HG02938 (cell line): Measurements from ENCODE around the gene DPYSL4.

Source experiments
- ATAC-seq: cut with Tn5 transposase; IDR thresholded peaks from one replicate; pipeline ENCODE4 v1.9.1; 2021; ENCODE audit warnings: mild to moderate bottlenecking, moderate library complexity; ENCODE audit not compliant: unreplicated experiment

Gene DPYSL4

DNA sequence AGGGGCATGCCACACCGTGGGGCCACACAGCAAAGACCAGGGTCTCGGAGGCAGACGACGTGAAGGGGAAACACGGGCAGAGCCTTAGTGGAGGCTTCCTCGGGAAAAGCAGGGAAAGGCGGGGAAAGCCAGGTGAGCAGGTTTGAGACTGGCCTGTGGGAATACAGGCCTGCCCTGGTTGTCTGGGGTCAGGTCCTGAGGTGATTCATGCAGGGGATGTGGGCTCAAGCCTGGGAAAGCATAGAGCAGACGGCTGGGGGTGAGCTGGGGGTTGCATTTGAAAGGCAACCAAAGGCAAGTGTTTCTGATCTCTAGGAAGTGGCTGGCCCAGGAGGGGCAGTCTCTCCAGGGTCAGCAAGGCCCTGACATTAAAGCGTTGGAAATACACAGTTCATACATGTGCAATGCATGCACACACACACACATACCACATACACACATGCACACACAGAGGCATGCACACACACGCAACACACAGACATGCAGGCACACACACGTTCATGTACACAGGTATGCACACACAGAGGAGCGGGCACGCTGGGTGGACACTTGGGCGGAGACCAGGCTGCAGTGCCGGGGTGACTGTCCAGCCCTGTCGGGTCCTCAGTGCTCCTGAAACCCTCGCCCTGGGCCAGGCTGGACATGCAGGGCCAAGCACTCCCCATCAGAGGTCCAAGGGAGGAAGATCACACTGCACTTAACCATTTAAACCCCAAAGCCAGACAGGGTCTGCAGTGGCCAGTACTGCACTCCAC lies 51.8 kb downstream of the DPYSL4 start:
- ATAC-seq: no peak

DNA sequence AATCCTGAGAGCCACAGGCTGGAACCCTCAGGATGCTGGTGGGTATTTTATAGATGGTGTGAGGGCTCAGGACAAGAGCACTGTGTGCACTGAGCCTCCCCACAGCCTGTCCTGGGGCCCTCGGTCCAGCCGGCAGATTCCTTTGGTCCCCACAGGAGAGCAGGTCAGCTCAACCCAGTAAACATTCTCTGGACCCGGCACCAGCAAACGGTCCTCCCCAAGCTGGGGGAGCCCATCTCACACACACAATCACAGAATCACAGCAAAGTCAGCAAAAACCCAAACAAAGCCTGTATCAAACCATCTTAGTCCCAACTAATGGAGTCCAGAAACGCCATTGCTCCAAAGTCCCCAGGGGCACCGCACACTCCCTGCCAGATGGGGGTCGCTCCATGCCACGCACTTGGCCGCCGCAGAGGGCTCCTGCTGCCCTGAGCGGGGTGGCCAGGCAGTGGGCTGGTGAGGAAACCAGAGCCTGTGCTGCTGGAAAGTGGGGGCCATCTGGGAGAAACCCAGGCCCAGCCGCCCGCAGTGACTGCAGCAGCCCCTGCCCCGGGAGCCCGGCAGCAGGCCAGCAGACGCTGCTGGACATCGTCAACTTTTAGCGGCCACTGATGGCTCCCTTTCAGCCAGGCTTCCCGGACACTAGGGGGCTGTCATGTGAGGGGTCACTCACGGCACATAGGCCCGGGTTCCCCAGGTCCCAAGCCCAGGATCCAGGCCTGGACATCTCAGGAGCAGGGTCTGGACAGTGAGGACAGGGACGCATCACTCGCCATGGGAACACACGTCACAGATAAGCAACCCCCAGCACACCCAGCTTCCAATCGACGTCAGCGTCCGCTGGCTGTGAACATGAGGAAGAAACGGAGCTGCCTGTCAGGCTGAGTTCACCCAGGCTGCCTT lies 52.6 kb downstream of the DPYSL4 start:
- ATAC-seq: no peak

DNA sequence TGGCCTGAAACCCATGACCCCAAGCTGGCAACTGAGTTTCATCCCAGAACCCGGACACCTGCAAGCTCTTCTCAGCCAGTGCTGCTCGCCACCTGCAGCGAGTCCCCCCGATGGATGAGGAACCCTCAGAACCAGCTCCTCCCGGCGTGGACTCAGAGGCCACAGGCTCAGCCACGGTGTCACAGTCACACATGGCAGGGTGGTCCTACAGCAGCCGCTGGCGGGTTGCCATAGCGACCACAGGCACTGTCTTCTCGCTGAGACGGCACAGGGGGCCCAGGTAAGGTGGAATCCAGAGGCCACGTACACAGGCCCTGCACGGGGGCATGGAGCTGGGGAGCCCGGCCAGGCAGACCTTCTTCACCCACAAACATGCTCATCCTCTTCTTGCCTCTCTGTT lies 53.4 kb downstream of the DPYSL4 start:
- no peak for ATAC-seq

DNA sequence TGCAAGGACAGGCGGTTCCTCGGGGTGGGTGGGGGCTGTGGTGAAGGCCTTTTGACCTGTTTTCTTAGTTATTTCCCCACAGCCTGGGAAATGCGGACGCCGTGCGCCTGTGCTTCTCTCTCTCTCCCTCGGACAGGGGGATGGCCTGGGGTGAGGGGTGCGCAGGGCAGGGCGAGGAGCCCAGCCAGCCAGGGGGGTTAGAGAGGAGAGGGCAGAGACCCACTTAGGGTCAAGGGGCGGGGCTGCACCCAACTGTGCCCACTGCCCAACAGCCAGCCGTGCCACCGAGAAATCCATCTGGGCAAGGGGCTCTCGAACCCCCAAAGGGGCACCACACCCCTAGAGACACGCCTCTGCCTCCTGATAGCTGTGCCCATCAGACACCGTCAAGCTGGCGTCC lies 53.8 kb downstream of the DPYSL4 start:
- ATAC-seq: no peak

DNA sequence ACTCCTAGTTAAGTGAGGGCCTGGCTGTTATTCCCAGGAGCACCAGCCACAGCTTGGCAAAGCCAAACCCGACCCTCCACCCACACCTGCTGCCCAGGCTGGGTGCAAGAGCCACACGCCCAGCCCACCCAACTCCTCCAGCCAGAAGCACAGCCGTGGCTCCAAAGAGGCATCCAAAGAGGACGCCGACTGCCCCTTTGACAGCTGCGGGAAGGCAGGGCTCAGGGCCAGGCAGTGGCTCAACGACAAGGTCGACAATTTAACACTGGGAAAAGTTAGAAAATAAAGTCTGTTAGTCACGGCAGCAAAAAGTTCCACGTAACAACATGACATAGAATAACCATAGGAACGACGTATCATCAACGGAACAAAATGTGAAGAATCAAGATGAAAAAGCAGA lies 54.3 kb downstream of the DPYSL4 start:
- ATAC-seq: no peak

DNA sequence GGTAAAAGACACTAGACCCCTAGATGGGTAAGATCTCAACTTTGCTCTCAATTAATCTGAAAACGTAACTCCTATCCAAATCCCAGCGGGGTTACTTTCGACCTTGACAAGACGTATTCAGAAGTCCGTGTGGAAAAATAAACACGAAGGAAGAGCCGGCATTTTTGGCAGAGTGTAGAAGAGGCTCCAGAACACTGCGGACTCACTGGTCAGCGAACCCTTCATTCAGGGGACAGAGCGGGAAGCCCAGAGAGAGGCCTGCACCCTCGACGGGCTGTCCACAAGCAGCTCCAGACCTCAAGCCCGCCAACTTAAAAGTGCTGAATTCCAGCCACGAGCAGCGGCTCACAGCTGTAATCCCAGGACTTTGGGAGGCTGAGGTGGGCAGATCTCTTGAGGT lies 54.7 kb downstream of the DPYSL4 start:
- ATAC-seq: no peak

DNA sequence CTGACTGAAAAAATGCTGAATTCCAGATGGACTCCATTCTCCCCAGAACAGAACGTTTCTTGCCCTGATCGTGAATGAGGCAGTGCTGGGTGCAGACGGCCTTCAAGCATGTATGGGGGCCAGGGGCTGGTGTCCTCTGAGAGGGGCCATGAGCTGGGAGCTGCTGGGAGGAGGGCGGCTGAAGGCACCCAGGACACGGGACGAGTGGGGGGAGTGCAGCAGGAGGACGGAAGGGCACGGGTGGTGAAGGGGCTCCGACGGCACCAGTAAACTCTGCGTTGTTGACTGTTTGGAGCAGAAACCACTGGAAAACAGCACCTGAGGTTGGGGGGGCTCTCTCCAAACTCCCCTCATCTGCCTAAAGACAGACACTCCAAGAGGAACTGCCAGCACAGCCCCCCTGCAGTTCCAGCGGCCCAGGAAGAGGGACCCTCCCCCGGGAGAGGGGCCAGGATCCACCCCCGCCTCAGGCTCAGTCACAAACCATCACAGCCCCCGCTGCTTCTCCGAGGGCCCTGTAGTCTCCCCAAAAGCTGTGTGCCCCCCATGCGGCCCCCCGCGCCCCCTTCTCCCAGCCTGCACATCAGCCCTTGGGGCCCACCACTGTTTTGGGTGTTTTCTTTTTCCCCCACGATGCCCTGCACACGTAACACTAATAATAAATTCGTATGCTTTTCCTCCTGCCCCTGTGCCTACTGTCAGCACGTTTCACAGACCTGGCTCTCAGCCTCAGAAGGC lies 55.5 kb downstream of the DPYSL4 start:
- ATAC-seq: no peak

DNA sequence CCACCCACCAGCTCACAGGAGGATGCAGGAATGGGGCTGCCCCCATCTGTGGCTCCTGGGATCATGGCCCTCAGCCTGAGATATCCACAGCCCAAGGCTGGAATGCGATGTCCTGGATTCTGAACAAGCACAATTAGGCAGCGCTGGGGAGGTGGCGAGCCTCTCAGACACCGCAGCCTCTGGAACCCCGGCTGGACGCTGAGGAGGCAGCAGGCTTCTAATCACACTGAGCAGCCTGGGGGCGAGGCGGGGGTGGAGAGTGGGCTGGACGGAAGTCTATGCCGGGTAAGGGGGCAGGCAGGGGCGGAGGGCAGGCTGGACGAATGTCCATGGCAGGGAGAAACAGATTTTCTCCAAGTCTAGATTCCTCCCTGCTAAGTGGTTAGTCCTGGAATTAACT lies 56.4 kb downstream of the DPYSL4 start:
- ATAC-seq: no peak

DNA sequence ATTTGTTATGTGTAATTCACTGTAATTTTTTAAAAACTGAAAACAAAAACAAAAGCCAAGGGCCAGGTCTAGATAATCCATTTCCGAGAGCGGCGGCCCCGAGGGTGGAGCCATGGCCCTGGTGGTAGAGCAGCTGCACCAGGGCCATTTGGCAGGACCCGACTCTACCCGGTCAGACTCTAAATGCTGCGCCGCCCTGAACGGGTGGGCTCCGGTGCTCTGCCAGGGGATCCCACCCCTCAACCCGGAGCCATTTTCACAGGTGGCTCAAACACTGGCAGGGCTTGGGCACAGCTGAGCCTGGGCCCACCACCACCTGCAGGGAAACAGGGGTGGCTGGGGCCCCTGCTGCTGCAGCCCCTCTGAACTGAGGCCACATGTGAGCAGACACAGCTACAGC lies 56.9 kb downstream of the DPYSL4 start:
- no peak for ATAC-seq

DNA sequence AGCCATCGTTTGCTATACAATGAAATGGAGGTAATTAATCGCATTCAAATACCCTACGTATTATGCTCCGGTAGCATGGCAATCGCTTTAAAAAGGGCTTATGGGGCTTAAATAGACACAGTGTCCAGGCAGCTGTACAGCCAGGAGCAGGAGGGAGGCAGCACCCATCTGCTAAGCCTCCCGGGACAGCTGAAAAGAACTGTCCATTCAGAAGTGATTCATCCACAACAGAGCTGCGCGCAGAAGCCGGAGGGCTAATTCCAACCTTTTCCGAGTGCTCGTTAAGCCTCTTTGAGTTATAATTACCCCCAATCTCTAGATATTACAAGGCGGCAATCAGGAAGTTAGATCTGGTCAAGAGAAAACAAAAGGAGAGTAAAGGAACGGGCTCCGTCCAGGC lies 58.3 kb downstream of the DPYSL4 start:
- no peak for ATAC-seq

DNA sequence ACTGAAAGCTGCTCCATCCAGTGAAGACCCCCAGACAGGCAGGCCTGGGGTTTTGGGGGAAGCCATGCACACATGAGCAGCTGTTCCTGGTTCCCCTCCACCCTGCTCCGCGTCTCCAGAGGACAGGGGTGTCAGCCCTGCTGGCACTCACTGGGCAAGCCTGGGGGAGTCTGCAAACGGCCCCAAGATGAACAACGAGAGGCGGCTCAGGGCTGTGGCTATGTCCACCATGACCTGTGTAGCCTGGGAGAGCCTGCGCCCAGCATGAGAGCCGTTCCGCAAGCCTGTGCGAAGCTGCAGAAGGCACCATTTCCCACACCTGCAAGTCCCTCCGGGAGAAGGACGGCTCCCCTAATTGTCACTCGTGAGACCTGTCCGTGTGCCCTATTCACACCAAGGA lies 59.5 kb downstream of the DPYSL4 start:
- no peak for ATAC-seq

DNA sequence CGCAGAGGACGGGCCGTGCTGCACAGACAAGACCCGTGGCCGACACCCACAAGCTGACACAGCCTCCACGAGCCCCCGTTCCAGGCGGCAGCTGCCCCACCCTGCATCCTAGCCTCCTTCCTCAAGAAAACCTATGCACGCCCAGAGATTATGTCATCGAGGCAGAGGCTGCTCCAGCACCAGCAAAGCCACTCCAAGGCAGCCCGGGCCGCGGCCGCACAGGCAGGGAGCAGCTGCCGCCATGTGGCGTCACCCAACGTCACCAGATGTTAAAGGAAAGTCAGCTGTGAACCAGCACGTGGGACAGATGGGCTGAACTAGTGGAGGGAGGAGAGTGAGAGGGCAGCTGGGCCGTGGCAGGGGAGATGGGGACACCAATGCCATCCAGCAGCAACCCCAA lies 61.2 kb downstream of the DPYSL4 start:
- ATAC-seq: no peak

DNA sequence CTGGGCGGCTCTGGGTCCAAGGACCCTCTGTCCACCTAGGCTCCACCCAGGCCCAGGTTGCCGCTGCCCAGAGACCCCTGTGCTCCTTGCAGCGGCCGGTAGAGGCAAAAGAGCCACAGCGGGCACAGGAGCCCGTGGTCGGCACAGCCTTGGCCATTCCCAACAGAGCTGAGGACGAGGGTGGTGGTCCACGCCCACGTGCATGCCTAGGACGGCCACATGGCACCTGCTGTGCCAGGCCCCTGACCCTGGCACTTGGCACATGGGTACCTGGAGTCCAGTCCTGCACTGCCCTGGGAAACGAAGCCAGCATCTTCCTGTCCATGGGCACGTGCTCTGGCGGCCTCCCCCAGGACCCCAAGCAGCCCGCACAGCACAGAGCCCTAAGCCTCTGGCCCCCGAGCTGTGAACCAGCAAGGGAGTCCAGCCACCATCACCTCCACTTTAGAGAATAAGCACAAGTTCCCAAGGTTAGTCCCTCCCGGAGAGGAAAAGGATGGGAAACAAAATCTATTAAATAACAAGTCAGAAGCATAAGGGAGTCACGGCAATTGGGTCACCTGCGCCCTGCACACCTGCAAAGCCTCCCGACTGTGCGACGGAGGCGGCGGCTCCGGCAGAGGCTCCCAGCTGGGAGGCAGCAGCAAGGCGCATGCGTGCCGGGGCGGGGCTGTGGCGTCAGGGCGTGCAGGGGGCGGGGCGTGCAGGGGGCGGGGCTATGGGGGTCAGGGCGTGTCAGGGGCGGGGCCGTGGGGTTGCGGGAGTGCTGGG lies 61.9 kb downstream of the DPYSL4 start:
- no peak for ATAC-seq

DNA sequence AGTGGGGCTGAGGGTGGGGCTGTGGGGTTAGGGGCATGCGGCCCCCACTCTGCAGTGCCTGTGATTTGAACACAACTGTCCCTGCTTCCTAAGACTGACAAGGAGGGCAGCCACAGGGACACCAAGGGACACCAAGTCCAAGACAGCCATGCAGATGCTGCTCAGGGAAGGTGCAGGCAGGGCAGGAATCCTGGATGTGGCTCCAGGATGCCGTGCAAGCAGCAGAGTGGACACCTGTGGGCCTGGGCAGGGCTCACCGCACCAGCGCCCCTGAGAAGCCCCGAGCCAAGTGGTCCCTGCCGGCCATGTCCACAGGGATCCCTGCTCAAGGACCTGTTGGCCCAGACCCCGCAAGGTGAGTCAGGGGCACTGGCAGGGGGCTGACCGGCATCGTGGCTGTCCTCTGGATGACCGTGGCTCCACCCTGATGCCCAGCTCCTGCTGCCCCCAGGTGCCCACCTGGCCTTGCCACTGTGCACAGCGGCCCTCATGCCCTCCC lies 62.5 kb downstream of the DPYSL4 start:
- ATAC-seq: no peak

DNA sequence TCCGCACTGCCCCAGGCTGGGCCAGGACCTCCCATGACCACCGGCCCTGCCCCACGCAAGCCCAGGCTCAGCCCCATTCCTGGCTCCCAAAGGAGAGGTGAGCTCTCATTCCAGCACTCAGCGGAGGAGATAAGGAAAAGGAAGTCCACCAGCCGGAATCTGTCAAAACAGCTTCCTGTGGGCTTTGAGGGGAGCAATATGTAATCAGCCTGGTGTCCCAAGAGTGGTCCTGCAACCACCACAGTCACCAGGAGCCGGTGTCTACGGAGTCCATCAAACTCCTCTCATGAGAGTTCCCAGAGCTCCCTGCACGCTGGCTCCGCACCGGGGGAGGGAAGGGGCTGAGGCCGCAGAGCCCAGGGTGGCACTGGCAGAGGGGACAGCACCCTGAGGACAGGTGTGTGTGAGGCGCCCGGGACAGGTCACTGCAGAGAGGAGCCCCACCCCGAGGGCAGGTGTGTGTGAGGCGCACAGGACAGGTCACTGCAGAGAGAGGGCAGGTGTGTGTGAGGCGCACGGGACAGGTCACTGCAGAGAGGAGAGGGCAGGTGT lies 63.2 kb downstream of the DPYSL4 start:
- ATAC-seq: no peak

DNA sequence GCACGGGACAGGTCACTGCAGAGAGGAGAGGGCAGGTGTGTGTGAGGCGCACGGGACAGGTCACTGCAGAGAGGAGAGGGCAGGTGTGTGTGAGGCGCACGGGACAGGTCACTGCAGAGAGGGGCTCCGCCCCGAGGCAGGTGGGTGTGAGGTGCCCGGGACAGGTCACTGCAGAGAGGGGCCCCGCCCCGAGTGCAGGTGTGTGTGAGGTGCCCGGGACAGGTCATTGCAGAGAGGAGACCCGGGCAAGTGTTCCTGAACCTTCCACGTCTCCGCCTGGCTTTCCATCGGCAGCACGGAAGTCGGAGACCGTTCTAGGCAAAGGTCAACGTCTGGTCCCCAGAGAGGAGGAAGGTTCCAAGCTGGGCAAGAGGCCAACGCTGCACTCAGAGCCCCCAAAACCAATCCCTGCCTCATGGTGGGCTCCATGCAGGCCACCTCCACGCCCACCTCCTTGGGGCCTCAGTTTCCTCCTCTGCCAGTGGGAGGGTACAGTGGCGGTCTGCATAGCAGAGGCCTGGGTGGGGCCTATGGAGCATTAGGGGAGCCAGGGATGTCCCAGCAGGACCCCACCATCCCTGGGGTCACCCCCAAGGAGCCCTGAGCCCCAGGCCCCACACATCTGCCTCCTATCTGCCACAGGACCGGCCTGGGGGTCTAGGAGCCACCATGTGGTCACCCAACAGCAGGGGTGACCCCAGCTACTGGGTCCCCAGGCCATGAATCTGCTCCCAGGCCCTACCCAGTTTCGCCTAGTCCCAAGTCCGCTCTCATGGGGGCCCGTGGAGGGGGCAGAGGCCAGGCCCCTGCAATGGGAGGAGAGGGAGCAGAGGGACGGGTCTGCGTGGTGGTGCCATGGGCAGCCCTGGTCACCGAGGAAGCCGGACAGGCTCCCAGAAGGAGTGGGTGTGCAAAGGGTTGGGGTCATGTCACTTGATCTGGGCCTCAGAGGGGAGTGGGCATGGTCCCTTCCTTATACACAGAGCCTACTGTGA lies 64.0 kb downstream of the DPYSL4 start:
- ATAC-seq: no peak

DNA sequence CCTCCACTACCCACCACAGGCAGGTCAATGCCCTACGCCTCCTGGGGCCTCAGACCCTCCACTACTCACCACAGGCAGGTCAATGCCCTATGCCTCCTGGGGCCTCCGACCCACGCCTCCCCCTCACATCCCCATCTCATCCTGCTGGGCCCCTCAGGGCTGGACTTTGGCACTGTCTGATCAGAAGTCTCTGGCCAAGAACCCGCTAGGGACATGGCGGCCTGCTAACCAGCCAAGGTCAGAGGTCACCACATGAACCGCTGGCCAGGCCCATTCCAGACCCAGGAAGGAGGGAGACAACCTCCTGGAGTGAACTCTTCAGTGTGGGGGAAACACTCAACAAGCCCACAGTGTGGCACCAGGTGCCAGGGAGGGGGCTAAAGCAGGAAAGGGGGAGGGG lies 65.2 kb downstream of the DPYSL4 start:
- ATAC-seq: no peak

DNA sequence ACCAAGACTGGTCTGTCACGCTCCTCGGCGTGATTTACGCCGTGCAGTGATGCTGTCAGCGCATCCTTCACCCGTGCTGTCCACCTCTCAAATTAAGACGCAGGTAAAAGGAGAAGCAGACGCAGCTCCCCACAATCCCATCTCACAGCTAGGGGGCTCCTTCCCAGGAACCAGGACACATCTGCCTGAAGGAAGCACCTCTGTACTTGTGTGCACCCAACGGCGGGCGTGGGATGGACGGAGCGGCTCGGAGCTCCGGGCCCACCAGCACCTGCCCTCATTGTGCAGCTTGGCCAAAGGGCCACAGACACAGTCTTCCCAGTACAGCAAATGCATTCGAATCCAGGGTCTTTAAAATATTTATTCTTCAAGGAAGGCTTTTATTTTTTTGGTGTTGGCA lies 65.7 kb downstream of the DPYSL4 start:
- ATAC-seq: no peak

DNA sequence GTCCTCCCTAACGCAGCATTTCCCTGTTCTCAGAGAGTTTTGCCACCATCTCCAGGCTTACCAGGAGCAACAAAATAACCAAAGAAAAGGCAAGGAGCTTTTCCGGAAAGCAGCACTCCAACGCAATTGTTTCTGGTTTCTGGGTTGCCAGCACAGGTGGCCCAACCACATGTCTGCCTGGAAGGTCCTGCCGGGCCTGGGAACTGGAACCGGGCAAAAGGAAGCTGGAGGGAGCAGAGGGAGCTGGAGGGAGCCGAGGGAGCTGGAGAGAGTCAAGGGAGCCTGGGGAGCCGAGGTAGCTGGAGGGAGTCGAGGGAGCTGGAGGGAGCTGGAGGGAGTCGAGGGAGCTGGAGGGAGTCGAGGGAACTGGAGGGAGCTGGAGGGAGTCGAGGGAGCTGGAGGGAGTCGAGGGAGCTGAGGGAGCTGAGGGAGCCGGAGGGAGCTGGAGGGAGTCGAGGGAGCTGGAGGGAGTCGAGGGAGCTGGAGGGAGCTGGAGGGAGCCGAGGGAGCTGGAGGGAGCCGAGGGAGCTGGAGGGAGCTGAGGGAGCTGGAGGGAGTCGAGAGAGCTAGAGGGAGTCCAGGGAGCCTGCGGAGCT lies 66.4 kb downstream of the DPYSL4 start:
- no peak for ATAC-seq
